ENCODE data around the gene SLCO2B1.

The SLCO2B1 gene

GRCh38 chr11:75249704-75250103 is 98.8 kb downstream of the SLCO2B1 start:
- DNase-seq (ENCODE audit: extremely low read depth, low read depth), result no peak
- no peak overlapping the region for H3K4me3 ChIP-seq (replicated peaks; ENCODE audit: low read depth, low read length)
- no peak for TF ChIP-seq CTCF (IDR thresholded peaks at IDR 0.05; ENCODE audit: low read depth, low read length, missing control alignments)

GRCh38 chr11:75254326-75254725 is 103.4 kb downstream of the SLCO2B1 start:
- no peak for TF ChIP-seq CTCF (IDR thresholded peaks at IDR 0.05; ENCODE audit: low read depth, low read length, missing control alignments)
- no peak for DNase-seq (ENCODE audit: extremely low read depth, low read depth)

More at GRCh38 chr11:75254326-75254725, 103.4 kb downstream of the SLCO2B1 start:
- no peak overlapping the region for H3K4me3 ChIP-seq (replicated peaks; ENCODE audit: low read depth, low read length)
